Measurements from ENCODE around the gene LRP11.
"Not testable (repeated sequence)": the region's sequence is repeated elsewhere in the genome, so short reads cannot be mapped to it uniquely, and the experiment has no call there.

DNA sequence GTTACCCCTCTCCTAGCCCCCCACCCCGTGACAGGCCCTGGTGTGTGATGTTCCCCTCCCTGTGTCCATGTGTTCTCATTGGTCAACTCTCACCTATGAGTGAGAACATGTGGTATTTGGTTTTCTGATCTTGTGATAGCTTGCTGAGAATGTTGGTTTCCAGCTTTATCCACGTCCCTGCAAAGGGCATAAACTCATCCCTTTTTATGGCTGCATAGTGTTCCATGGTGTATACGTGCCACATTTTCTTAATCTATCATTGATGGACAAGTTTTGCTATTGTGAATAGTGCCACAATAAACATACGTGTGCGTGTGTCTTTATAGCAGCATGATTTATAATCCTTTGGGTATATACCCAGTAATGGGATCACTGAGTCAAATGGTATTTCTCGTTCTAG is 27.7 kb upstream of the LRP11 start:
- TF ChIP-seq, protein P1, sequence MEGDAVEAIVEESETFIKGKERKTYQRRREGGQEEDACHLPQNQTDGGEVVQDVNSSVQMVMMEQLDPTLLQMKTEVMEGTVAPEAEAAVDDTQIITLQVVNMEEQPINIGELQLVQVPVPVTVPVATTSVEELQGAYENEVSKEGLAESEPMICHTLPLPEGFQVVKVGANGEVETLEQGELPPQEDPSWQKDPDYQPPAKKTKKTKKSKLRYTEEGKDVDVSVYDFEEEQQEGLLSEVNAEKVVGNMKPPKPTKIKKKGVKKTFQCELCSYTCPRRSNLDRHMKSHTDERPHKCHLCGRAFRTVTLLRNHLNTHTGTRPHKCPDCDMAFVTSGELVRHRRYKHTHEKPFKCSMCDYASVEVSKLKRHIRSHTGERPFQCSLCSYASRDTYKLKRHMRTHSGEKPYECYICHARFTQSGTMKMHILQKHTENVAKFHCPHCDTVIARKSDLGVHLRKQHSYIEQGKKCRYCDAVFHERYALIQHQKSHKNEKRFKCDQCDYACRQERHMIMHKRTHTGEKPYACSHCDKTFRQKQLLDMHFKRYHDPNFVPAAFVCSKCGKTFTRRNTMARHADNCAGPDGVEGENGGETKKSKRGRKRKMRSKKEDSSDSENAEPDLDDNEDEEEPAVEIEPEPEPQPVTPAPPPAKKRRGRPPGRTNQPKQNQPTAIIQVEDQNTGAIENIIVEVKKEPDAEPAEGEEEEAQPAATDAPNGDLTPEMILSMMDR (IDR thresholded peaks at IDR 0.05), result not testable (repeated sequence)
- not testable (repeated sequence) for TF ChIP-seq POLR2A (IDR thresholded peaks at IDR 0.05)
